Peyer's patch (tissue), 4 donors: ENCODE results near the gene WDR93.
"Not testable (repeated sequence)": the region's sequence is repeated elsewhere in the genome, so short reads cannot be mapped to it uniquely, and the experiment has no call there.

Experiments
- CTCF ChIP-seq, 6 experiments: fragments of 450-650 bp in 4 of 6; fragments of 200-600 bp in 2 of 6; sonication (generic) in 1 of 6; IDR thresholded peaks; one replicate each; pipeline ENCODE4 v1.5.1; 2017 to 2019; ENCODE audit warnings: antibody characterized with exemption in 6 of 6, mild to moderate bottlenecking in 3 of 6, moderate library complexity in 1 of 6
- POLR2A ChIP-seq, 2 donors: fragments of 450-650 bp; IDR thresholded peaks; one replicate each; pipeline ENCODE4 v1.5.1; 2017; ENCODE audit warnings: antibody characterized with exemption in 2 of 2, mild to moderate bottlenecking in 2 of 2, moderate library complexity in 2 of 2

- not testable (repeated sequence) for TF ChIP-seq CTCF, POLR2A (IDR thresholded peaks at IDR 0.05)
Observed at GRCh38 chr15:89689930-89690275, 708 bp upstream of the WDR93 start.
